Right lobe of liver (tissue), 4 donors: ENCODE measurements around the gene CACNA1B.

Experiments used
- POLR2A ChIP-seq: fragments of 450-650 bp; IDR thresholded peaks from one replicate; pipeline ENCODE4 v1.6.1; 2017; ENCODE audit warnings: antibody characterized with exemption, mild to moderate bottlenecking
- TF ChIP-seq, protein P1 (sequence below), 4 donors: fragments of 200-600 bp in 3 of 4; fragments of 450-650 bp in 1 of 4; IDR thresholded peaks; one replicate each; pipeline versions ENCODE4 v1.5.1 to v1.8.0; 2016 to 2022; ENCODE audit warnings: antibody characterized with exemption in 4 of 4, mild to moderate bottlenecking in 2 of 4
- donor health status: DM: no; HTN: no; CAD: no.
- donor health status: DM: no; HTN: no; CAD: no.
- donor health status: DM: no; HTN: yes; CAD: no.

DNA sequence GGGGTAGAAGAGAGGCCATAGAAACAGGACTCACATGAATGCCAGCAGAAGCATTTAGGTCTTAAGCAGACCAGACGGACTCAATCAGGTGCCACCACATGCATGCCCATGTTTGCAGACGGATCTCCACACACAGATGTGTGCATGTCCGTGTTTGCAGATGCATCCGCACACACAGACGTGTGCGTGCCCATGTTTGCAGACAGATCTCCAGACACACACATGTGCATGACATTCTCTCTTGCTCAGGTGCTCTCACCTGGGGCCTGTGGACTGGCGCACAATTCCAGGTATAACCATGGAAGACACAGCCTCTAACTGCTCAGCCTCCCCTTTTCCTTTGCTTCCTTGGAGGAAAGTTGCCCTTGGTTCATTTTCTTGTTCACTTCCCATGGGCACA lies 148.3 kb downstream of the CACNA1B start:
- TF ChIP-seq, protein P1, sequence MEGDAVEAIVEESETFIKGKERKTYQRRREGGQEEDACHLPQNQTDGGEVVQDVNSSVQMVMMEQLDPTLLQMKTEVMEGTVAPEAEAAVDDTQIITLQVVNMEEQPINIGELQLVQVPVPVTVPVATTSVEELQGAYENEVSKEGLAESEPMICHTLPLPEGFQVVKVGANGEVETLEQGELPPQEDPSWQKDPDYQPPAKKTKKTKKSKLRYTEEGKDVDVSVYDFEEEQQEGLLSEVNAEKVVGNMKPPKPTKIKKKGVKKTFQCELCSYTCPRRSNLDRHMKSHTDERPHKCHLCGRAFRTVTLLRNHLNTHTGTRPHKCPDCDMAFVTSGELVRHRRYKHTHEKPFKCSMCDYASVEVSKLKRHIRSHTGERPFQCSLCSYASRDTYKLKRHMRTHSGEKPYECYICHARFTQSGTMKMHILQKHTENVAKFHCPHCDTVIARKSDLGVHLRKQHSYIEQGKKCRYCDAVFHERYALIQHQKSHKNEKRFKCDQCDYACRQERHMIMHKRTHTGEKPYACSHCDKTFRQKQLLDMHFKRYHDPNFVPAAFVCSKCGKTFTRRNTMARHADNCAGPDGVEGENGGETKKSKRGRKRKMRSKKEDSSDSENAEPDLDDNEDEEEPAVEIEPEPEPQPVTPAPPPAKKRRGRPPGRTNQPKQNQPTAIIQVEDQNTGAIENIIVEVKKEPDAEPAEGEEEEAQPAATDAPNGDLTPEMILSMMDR (IDR thresholded peaks at IDR 0.05): no peak
- TF ChIP-seq POLR2A: no peak
